Mesothelial cell of epicardium (in vitro differentiated cells): ENCODE measurements around the gene PLA2R1. TPM values are rescaled to one million over a fixed set of nuclear protein-coding genes. Genes with fewer than 3 reads are reported as not detected.

Source experiments
- DNase-seq, 2 experiments: peaks; one replicate each; pipeline ENCODE4 v3.0.0; 2021; ENCODE audit warnings: low spot score in 2 of 2; ENCODE audit not compliant: unreplicated experiment in 2 of 2
- H3K27ac Mint-ChIP-seq: 2 replicates; pipeline ENCODE4 v1.8.0; 2021; ENCODE audit warnings: mixed read lengths
- H3K27me3 Mint-ChIP-seq: 2 replicates; pipeline ENCODE4 v1.8.0; 2021; ENCODE audit warnings: low read depth, mixed read lengths
- H3K36me3 Mint-ChIP-seq: 2 replicates; pipeline ENCODE4 v1.8.0; 2021; ENCODE audit warnings: mixed read lengths
- H3K4me1 Mint-ChIP-seq: 2 replicates; pipeline ENCODE4 v1.8.0; 2021; ENCODE audit warnings: mixed read lengths
- H3K4me3 Mint-ChIP-seq: 2 replicates; pipeline ENCODE4 v1.8.0; 2021; ENCODE audit warnings: mild to moderate bottlenecking, moderate library complexity, mixed read lengths
- H3K9me3 Mint-ChIP-seq: 2 replicates; pipeline ENCODE4 v1.8.0; 2021; ENCODE audit warnings: mixed read lengths
- CTCF ChIP-seq: fragments of 200-600 bp; sonication (generic); IDR thresholded peaks from one replicate; pipeline ENCODE4 v1.5.0; 2021; ENCODE audit warnings: antibody characterized with exemption; ENCODE audit not compliant: unreplicated experiment
- total RNA-seq: library from RNA; stranded (reverse); gene quantifications from 3 replicates; pipeline ENCODE4 v1.2.1, GENCODE V29; 2021

The PLA2R1 gene
- total RNA-seq, 1 donor from 2014 or later = 14.8 TPM

- H3K4me3 Mint-ChIP-seq = no peak overlapping the region
- no peaks in the 10 kb centered on the region for H3K27me3 Mint-ChIP-seq
- H3K4me1 Mint-ChIP-seq = peaks cover 13% of the 10 kb centered on the region
- TF ChIP-seq CTCF = no peak
- H3K27ac Mint-ChIP-seq = no peak overlapping the region
- peaks cover 26% of the 10 kb centered on the region for H3K9me3 Mint-ChIP-seq
- no peak for DNase-seq
- peaks cover 40% of the 10 kb centered on the region for H3K36me3 Mint-ChIP-seq
Measured at GRCh38 chr2:160005476-160005875, 56.9 kb downstream of the PLA2R1 start.

GRCh38 chr2:159998961-159999360 lies 63.5 kb downstream of the PLA2R1 start:
- H3K27ac Mint-ChIP-seq = peak overlapping the region; percentile 93
- peaks cover 44% of the 10 kb centered on the region for H3K36me3 Mint-ChIP-seq
- TF ChIP-seq CTCF = no peak

GRCh38 chr2:159998243-159998642 lies 64.2 kb downstream of the PLA2R1 start:
- DNase-seq = no peak
- Mint-ChIP-seq H3K27me3 (no peaks in the 10 kb centered on the region), H3K4me3 (no peak overlapping the region), H3K4me1 (peaks cover 40% of the 10 kb centered on the region), H3K36me3 (peaks cover 39% of the 10 kb centered on the region), H3K9me3 (peaks cover 46% of the 10 kb centered on the region), H3K27ac (peak overlapping the region; percentile 93)
- no peak for TF ChIP-seq CTCF

More at GRCh38 chr2:159998961-159999360, 63.5 kb downstream of the PLA2R1 start:
- Mint-ChIP-seq H3K27me3 (no peaks in the 10 kb centered on the region), H3K4me3 (no peak overlapping the region), H3K4me1 (peaks cover 40% of the 10 kb centered on the region), H3K9me3 (peaks cover 46% of the 10 kb centered on the region)
- DNase-seq = no peak

- peak; percentile 15 for TF ChIP-seq CTCF
- peaks cover 46% of the 10 kb centered on the region for H3K9me3 Mint-ChIP-seq
- H3K36me3 Mint-ChIP-seq = peaks cover 39% of the 10 kb centered on the region
- H3K27ac Mint-ChIP-seq = peak overlapping the region; percentile 93
- no peaks in the 10 kb centered on the region for H3K27me3 Mint-ChIP-seq
- H3K4me1 Mint-ChIP-seq = peaks cover 40% of the 10 kb centered on the region
- no peak overlapping the region for H3K4me3 Mint-ChIP-seq
- DNase-seq = no peak
Measured at GRCh38 chr2:159996792-159997546, 65.4 kb downstream of the PLA2R1 start.

- no peak for TF ChIP-seq CTCF
- Mint-ChIP-seq H3K4me1 (peaks cover 40% of the 10 kb centered on the region), H3K4me3 (no peak overlapping the region), H3K27me3 (no peaks in the 10 kb centered on the region), H3K36me3 (peaks cover 23% of the 10 kb centered on the region), H3K9me3 (peaks cover 29% of the 10 kb centered on the region), H3K27ac (peak overlapping the region; percentile 28)
- no peak for DNase-seq
Measured at GRCh38 chr2:159995038-159995437, 67.4 kb downstream of the PLA2R1 start.
